Transverse colon (tissue), 3 donors: ENCODE measurements around the gene BMX.

Source experiments
- EP300 ChIP-seq: sonication (generic); formaldehyde crosslinking; IDR thresholded peaks from one replicate; pipeline ENCODE4 v1.6.1; 2017; ENCODE audit warnings: antibody characterized with exemption, low read depth
- TF ChIP-seq, protein P1 (sequence below), 5 experiments: fragments of 200-600 bp in 3 of 5; fragments of 450-650 bp in 2 of 5; sonication (generic) in 3 of 5; IDR thresholded peaks; 1 replicate in 2 of 5; 2 replicates in 3 of 5; pipeline ENCODE4 v1.5.1; 2016 to 2017; ENCODE audit warnings: antibody characterized with exemption in 5 of 5, inconsistent platforms in 3 of 5, mild to moderate bottlenecking in 2 of 5, moderate library complexity in 1 of 5

DNA sequence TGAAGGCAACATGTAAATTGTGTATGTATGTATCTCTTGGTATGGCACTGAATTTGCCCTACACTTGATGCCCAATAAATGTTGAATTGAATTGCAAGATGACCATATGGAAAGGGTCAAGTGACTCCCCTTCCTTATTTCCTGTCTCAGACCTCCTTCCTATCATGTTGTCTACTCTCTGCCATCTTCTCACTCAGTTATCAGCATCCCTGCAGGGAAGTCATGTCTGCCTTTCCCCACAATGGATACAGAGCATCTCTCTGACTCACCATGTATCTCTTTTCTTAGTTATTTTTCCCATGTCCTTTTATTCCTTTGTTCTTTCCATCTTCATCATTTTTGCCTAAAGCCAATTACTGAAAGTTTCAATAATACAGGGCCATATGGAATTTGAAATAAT, 22.5 kb downstream of the BMX start:
- TF ChIP-seq, protein P1, sequence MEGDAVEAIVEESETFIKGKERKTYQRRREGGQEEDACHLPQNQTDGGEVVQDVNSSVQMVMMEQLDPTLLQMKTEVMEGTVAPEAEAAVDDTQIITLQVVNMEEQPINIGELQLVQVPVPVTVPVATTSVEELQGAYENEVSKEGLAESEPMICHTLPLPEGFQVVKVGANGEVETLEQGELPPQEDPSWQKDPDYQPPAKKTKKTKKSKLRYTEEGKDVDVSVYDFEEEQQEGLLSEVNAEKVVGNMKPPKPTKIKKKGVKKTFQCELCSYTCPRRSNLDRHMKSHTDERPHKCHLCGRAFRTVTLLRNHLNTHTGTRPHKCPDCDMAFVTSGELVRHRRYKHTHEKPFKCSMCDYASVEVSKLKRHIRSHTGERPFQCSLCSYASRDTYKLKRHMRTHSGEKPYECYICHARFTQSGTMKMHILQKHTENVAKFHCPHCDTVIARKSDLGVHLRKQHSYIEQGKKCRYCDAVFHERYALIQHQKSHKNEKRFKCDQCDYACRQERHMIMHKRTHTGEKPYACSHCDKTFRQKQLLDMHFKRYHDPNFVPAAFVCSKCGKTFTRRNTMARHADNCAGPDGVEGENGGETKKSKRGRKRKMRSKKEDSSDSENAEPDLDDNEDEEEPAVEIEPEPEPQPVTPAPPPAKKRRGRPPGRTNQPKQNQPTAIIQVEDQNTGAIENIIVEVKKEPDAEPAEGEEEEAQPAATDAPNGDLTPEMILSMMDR (IDR thresholded peaks at IDR 0.05) = no peak
- no peak for TF ChIP-seq EP300
